Measurements from ENCODE around the gene FCMR.

The FCMR gene

DNA sequence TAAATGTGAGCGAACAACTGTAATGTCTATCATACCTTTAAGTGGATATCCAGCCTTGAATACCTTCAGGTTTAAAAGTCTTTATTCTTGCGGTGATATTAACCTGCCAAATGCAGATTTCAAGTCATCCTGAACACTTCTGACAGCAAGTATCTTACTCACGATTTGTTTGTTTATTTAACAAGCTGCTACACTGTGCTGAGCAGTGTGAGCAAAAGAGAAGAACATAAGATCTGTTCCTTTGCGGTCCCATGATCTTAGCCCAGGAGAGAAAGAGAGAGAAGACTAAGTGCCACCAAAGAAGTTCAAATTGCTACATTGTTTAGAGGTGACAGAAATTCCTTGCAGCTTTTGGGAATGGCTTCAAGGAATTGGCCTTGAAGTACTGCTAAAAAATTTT, 34.0 kb downstream of the FCMR start:
- Histone ChIP-seq H3K4me3 (ENCODE audit: low read depth, low read length) (no peak overlapping the region), H3K27ac (no peak overlapping the region), H3K27me3 (replicated peaks) (no peaks in the 10 kb centered on the region), H3K36me3 (replicated peaks) (no peaks in the 10 kb centered on the region)
- DNase-seq, result no peak
- TF ChIP-seq, protein P1, sequence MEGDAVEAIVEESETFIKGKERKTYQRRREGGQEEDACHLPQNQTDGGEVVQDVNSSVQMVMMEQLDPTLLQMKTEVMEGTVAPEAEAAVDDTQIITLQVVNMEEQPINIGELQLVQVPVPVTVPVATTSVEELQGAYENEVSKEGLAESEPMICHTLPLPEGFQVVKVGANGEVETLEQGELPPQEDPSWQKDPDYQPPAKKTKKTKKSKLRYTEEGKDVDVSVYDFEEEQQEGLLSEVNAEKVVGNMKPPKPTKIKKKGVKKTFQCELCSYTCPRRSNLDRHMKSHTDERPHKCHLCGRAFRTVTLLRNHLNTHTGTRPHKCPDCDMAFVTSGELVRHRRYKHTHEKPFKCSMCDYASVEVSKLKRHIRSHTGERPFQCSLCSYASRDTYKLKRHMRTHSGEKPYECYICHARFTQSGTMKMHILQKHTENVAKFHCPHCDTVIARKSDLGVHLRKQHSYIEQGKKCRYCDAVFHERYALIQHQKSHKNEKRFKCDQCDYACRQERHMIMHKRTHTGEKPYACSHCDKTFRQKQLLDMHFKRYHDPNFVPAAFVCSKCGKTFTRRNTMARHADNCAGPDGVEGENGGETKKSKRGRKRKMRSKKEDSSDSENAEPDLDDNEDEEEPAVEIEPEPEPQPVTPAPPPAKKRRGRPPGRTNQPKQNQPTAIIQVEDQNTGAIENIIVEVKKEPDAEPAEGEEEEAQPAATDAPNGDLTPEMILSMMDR (IDR thresholded peaks at IDR 0.05; ENCODE audit: low read depth, low read length, missing control alignments), result no peak
- in situ Hi-C loops (cut with HindIII; ENCODE audit: low pct_ligation_motif_present, low sequenced_read_pairs), result no loop called here

DNA sequence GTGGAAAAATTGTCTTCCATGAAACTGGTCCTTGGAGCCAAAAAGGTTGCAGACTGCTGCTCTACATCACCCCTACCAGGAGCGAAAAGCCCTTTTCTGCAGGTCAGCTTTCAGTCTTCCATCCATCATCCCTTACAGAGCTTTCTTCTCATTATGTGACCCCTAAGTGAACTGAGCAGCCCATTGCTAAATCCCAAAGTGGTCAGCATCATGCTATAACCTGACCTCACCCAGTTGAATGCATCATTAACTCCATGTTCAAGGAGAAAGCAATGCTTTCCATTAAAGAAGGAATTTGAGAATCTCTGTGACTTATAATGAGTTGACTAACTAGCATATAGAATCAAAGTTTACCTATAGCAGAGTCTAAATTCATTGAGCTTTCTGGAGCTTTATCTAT, 34.9 kb downstream of the FCMR start:
- TF ChIP-seq, protein P1 (IDR thresholded peaks at IDR 0.05; ENCODE audit: low read depth, low read length, missing control alignments), result no peak
- Histone ChIP-seq H3K36me3 (replicated peaks) (no peaks in the 10 kb centered on the region), H3K27me3 (replicated peaks) (no peaks in the 10 kb centered on the region), H3K27ac (no peak overlapping the region), H3K4me3 (ENCODE audit: low read depth, low read length) (no peak overlapping the region)
- in situ Hi-C loops (cut with HindIII; ENCODE audit: low pct_ligation_motif_present, low sequenced_read_pairs), result no loop called here
- no peak for DNase-seq

DNA sequence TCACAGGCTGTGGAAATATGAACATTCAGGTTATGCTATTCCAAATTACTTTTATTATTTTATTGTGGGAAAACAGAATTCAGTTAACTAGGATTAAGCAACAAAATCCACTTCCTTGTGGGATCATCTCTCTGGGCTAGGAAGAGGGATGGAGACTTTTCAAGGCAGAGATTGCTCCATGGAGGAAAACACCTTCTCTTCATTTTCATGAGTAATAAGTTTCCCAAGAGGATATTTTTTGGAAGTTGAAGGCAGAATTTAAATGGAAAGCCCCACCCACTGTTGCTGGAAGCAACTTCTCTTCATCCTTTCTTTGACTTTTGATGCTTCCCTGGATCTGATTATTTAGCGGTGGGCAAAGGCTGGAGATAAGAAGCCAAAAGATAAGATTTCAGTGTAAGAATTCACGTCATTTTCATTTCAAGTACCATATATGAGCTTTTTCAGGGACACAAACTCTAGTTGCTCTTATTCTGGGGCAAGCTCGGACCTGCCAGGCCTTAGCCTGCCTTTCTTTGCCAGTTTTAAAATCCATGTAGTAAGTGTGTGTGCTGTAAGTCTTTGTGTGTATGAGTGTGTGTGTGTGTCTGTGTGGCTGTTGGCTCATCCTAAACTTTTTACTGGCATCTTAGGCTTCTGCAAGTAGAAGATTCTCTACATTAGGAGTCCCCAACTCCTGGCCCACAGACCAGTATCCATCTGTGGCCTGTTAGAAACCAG, 36.2 kb downstream of the FCMR start:
- in situ Hi-C loops (cut with HindIII; ENCODE audit: low pct_ligation_motif_present, low sequenced_read_pairs), result no loop called here
- H3K27ac ChIP-seq, result no peak overlapping the region

DNA sequence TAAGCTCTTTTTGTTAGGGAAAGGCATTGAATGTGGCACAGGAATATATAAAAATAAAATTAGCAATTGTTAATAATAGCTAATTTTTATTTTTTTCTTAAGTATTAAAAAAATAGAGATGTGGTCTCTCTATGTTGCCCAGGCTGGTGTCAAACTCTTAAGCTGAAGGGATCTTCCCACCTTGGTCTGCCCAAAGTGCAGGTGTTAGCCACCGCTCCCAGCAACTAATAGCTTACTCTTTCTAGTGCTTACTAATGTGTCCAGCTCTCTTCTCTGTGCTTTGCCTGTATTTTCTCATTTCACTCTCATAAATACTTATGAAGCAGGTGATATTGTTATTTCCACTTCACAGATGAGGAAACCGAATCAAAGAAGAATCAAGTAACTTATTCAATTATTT, 37.9 kb downstream of the FCMR start:
- Histone ChIP-seq H3K27ac (no peak overlapping the region), H3K27me3 (replicated peaks) (no peaks in the 10 kb centered on the region), H3K4me3 (ENCODE audit: low read depth, low read length) (no peak overlapping the region), H3K36me3 (replicated peaks) (no peaks in the 10 kb centered on the region)
- in situ Hi-C loops (cut with HindIII; ENCODE audit: low pct_ligation_motif_present, low sequenced_read_pairs), result no loop called here
- DNase-seq, result no peak
- TF ChIP-seq, protein P1 (IDR thresholded peaks at IDR 0.05; ENCODE audit: low read depth, low read length, missing control alignments), result no peak

More for the DNA sequence above, 36.2 kb downstream of the FCMR start:
- DNase-seq, result no peak
- H3K36me3 ChIP-seq (replicated peaks), result no peaks in the 10 kb centered on the region
- no peaks in the 10 kb centered on the region for H3K27me3 ChIP-seq (replicated peaks)
- H3K4me3 ChIP-seq (ENCODE audit: low read depth, low read length), result no peak overlapping the region
- TF ChIP-seq, protein P1 (IDR thresholded peaks at IDR 0.05; ENCODE audit: low read depth, low read length, missing control alignments), result no peak

DNA sequence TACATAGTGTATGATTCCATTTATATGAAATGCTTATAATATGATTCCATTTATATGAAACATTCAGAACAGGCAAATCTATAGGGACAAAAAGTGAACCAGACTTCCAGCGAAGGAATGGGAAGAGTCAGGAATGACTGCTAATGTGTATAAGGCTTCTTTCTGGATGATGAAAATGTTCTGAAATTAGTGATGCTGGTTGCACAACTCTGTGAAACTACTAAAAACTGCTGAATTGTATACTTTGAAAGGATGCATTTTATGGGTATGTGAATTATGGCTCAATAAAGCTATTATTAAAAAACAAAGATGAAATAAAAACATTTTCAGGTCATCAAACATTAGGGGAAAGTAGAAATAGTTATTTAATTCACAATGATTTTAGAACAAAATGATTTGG, 38.6 kb downstream of the FCMR start:
- DNase-seq, result no peak
- Histone ChIP-seq H3K27ac (no peak overlapping the region), H3K36me3 (replicated peaks) (no peaks in the 10 kb centered on the region), H3K27me3 (replicated peaks) (no peaks in the 10 kb centered on the region), H3K4me3 (ENCODE audit: low read depth, low read length) (no peak overlapping the region)
- in situ Hi-C loops (cut with HindIII; ENCODE audit: low pct_ligation_motif_present, low sequenced_read_pairs), result no loop called here
- TF ChIP-seq, protein P1 (IDR thresholded peaks at IDR 0.05; ENCODE audit: low read depth, low read length, missing control alignments), result no peak

DNA sequence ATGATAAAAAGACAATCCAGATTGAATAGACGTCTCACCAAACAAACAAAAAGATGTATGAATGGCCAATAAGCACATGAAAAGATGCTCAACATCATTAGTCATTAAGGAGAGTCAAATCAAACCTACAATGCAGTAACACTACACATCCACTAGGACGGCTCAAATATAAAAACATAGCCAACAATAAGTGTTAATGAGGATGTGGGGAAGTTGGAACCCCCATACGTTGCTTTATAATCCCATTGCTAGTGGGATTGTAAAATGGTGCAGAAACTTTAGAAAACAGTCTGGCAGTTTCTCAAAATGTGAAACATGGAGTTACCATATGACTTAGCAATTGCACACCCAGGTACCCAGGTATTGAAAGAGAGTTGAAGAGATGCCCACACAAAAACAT, 39.2 kb downstream of the FCMR start:
- TF ChIP-seq, protein P1 (IDR thresholded peaks at IDR 0.05; ENCODE audit: low read depth, low read length, missing control alignments), result no peak
- Histone ChIP-seq H3K27me3 (replicated peaks) (no peaks in the 10 kb centered on the region), H3K36me3 (replicated peaks) (no peaks in the 10 kb centered on the region), H3K4me3 (ENCODE audit: low read depth, low read length) (no peak overlapping the region), H3K27ac (no peak overlapping the region)
- in situ Hi-C loops (cut with HindIII; ENCODE audit: low pct_ligation_motif_present, low sequenced_read_pairs), result no loop called here
- no peak for DNase-seq

Data from brain microvascular endothelial cell (primary cell).